Measurements from ENCODE around the gene TSHZ2.

GRCh38 chr20:53227523-53227922 lies 255.4 kb downstream of the TSHZ2 start:
- no peak for TF ChIP-seq CTCF (conservative IDR thresholded peaks at IDR 0.05; ENCODE audit: low read depth, low read length)
- no peak for TF ChIP-seq MAZ (IDR thresholded peaks at IDR 0.05; ENCODE audit: borderline replicate concordance, low read depth, low read length)
- TF ChIP-seq MXI1 (IDR thresholded peaks at IDR 0.05; ENCODE audit: borderline replicate concordance, low read depth, low read length): no peak
- no peak for TF ChIP-seq POLR2A (IDR thresholded peaks at IDR 0.05; ENCODE audit: low read depth, low read length)
- TF ChIP-seq, protein P1, sequence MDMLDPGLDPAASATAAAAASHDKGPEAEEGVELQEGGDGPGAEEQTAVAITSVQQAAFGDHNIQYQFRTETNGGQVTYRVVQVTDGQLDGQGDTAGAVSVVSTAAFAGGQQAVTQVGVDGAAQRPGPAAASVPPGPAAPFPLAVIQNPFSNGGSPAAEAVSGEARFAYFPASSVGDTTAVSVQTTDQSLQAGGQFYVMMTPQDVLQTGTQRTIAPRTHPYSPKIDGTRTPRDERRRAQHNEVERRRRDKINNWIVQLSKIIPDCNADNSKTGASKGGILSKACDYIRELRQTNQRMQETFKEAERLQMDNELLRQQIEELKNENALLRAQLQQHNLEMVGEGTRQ (IDR thresholded peaks at IDR 0.05; ENCODE audit: low read depth, low read length): no peak
- no peak for TF ChIP-seq SMC3 (IDR thresholded peaks at IDR 0.05; ENCODE audit: low read depth, low read length)
- no peak for TF ChIP-seq BHLHE40 (IDR thresholded peaks at IDR 0.05; ENCODE audit: low read depth, low read length)
- TF ChIP-seq CEBPB (IDR thresholded peaks at IDR 0.05; ENCODE audit: low read depth, low read length): no peak
- TF ChIP-seq NFE2L2 (IDR thresholded peaks at IDR 0.05; ENCODE audit: low read depth, low read length): no peak
- TF ChIP-seq FOS (IDR thresholded peaks at IDR 0.05; ENCODE audit: low read depth, low read length): no peak
- no peak for TF ChIP-seq RAD21 (IDR thresholded peaks at IDR 0.05; ENCODE audit: low read length)

Data from IMR-90 (cell line).